ENCODE data around the gene FAM219B.
"Not testable (repeated sequence)": the region's sequence is repeated elsewhere in the genome, so short reads cannot be mapped to it uniquely, and the experiment has no call there.

Gene FAM219B

GRCh38 chr15:74902295-74903075 lies 4.2 kb downstream of the FAM219B start:
- no peak for DNase-seq (ENCODE audit: low read depth)

GRCh38 chr15:74901612-74902063 lies 5.0 kb downstream of the FAM219B start:
- DNase-seq (ENCODE audit: low read depth): peak; percentile 37

GRCh38 chr15:74897300-74897701 lies 9.3 kb downstream of the FAM219B start:
- DNase-seq (ENCODE audit: low read depth): no peak

GRCh38 chr15:74896316-74896715 lies 10.3 kb downstream of the FAM219B start:
- DNase-seq (ENCODE audit: low read depth): no peak

GRCh38 chr15:74895830-74896229 lies 10.8 kb downstream of the FAM219B start:
- DNase-seq (ENCODE audit: low read depth): no peak

GRCh38 chr15:74894383-74894782 lies 12.3 kb downstream of the FAM219B start:
- not testable (repeated sequence) for DNase-seq (ENCODE audit: low read depth)

- no peak for DNase-seq (ENCODE audit: low read depth)
Measured at GRCh38 chr15:74893627-74894026, 13.0 kb downstream of the FAM219B start.

- DNase-seq (ENCODE audit: low read depth): no peak
Measured at GRCh38 chr15:74892931-74893330, 13.7 kb downstream of the FAM219B start.

- DNase-seq (ENCODE audit: low read depth): no peak
Measured at GRCh38 chr15:74892313-74892712, 14.3 kb downstream of the FAM219B start.

- DNase-seq (ENCODE audit: low read depth): no peak
Measured at GRCh38 chr15:74891469-74891868, 15.2 kb downstream of the FAM219B start.

- DNase-seq (ENCODE audit: low read depth): no peak
Measured at GRCh38 chr15:74890665-74890960, 16.0 kb downstream of the FAM219B start.

GRCh38 chr15:74889883-74890664 lies 16.6 kb downstream of the FAM219B start, which contains the start of gene MPI:
Gene MPI, plus strand, starts transcription at chr15:74890042. Its CDS starts 32 bp downstream, at chr15:74890074.
- peak; percentile 73 for DNase-seq (ENCODE audit: low read depth)

- DNase-seq (ENCODE audit: low read depth): no peak
Measured at GRCh38 chr15:74889390-74889882, 17.2 kb downstream of the FAM219B start.

GRCh38 chr15:74888716-74889115 lies 17.9 kb downstream of the FAM219B start:
- DNase-seq (ENCODE audit: low read depth): no peak

GRCh38 chr15:74887537-74888193 lies 19.0 kb downstream of the FAM219B start:
- not testable (repeated sequence) for DNase-seq (ENCODE audit: low read depth)

GRCh38 chr15:74885461-74885860 lies 21.2 kb downstream of the FAM219B start:
- no peak for DNase-seq (ENCODE audit: low read depth)

- DNase-seq (ENCODE audit: low read depth): no peak
Measured at GRCh38 chr15:74884428-74885223, 22.0 kb downstream of the FAM219B start.

- DNase-seq (ENCODE audit: low read depth): no peak
Measured at GRCh38 chr15:74882528-74882927, 24.1 kb downstream of the FAM219B start.

- no peak for DNase-seq (ENCODE audit: low read depth)
Measured at GRCh38 chr15:74878273-74878672, 28.4 kb downstream of the FAM219B start.

GRCh38 chr15:74873756-74874424 lies 32.8 kb downstream of the FAM219B start:
- no peak for DNase-seq (ENCODE audit: low read depth)
